Urothelium cell line (cell line): ENCODE data around the gene SEMA4C.

Experiments used
- DNase-seq: peaks from one replicate; pipeline ENCODE4 v3.0.0; 2011; ENCODE audit warnings: low spot score, mixed read lengths
- FAIRE-seq: peaks from 2 replicates; lab custom pipeline; 2011; peaks lifted over from hg19 to GRCh38; lab: Jason Lieb, UNC

Gene SEMA4C

DNA sequence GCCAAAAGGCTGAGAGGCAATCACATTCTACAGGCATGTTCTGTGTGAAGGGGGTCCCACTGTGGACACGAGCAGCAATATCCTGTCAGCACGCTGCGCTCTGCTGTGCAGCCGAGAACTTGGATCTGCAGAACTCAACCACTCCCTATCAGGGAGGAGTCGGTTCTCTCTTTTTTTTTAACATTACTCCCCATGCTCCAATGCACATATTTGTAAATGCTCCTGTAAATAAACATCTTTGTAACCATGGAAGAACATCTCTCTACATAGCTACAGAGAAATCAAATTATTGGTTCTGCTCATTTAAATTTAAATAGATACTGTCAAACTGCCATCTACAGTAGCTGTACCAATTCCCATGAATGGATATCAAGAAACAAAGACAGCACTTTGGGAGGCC lies 23.1 kb downstream of the SEMA4C start:
- DNase-seq (no peak), FAIRE-seq (no peak)

DNA sequence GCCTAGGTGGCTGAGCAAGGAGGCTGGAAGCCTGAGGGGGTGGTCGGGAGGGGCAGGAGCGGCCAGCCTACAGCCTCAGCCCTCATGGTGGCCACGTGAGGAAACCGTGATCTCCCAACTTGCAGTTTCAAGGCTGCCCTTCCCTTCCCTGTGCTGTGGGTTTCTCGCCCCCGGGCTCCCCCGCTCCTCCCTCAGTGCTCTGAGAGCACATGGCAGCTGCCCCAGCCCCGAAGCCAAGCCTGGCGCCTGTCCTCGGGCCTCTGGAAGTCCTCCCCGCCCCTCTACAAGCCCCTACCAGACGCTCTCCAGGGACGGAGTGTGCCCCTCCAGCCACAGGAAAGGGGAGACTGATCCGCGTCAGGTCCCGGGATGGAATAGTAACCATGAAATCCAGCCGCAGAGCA lies 25.5 kb downstream of the SEMA4C start:
- no peak for FAIRE-seq
- no peak for DNase-seq

DNA sequence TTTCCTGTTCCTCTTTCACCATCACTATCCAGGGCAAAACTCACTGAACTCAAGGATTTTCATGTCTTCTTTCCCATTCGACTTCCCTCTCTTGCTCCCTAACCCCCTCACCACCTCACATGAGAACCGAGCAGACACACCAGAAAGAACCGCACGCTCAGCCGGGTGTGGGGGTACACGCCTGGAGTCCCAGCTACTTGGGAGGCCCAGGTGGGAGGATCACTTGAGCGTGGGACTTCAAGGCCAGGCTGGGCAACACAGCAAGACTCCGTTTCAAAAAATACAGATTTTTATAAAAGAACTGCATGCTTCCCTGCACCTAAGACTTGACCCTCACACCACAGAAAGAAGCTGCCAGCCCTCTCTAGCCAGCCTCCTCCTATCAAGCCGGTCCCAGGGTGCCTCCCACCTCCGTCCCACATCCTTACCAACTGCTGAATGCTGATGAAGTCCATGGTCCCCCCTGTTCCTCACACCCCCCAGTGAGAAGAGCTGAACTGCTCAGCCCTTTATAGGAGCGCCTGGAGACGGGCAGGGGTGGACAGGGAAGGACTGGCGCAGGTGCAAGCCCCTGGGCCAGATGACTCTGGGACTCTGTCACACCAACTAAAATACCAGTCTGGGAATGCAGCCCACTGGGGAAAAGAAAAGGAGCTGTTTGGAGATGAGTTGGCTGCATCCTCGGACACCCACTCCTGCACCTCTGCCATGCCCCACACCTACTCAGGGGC lies 26.2 kb downstream of the SEMA4C start, which contains the start of gene ANKRD23:
Gene ANKRD23, minus strand, starts transcription at position 484 of the 731 bp plus-strand sequence. Its CDS starts 29 bp downstream, at position 455.
- no peak for DNase-seq
- FAIRE-seq, result no peak

DNA sequence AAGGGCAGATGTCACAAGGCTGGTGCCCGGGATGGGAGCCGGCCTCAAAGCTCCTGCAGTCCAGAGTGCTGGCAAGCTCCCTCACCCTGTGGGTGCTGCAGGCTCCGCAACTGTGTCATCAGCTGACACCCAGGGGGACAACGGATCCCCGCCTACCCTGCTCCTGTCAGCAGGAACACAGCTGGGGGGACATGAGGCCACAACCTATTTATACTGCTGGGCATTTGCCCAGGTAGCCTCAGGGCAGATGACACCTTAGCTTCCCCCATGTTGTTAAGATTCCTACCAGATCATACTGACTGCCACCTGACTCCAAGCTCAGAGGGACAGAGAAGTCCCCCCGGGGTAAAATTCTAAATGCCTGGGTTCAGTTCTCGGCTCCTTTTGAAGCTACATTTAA lies 27.3 kb downstream of the SEMA4C start:
- DNase-seq, result no peak
- FAIRE-seq, result no peak

DNA sequence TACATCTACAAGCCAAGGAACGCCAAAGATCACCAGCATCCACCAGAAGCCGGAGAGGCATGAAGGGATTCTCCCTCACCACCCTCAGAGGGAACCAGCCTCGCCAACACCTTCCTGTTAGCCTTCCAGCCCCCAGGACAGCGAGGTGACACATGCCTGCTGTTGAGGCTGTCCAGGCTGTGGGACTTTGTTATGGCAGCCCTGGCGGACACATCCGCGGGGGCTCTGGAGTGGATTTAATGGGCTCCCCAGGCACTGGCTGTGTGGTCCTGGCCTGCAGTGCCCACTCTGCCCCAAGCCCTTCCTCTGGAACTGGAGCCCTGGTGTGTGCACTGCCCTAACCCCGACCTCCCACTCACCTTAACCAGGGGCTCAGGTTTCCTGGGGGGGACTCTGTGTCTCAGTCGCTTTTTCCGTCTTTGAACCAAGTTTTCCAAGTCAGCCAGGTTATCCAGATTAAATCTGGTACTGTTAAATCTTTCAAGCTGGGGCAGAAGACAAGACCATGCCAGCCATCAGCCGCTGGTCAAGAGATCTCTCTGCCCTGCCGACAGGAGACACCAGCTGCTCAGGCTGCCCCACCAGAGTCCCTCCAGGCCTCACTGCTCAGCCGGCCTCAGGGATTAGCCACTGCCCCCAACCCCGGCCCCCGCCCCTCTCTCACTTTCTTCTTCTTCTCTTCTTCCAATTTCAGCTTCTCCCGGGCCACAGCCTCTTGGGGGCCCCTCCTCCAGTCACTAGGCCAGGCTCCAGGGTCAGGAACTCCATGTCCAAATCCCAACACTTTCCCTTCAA lies 28.0 kb downstream of the SEMA4C start:
- DNase-seq (no peak), FAIRE-seq (no peak)

DNA sequence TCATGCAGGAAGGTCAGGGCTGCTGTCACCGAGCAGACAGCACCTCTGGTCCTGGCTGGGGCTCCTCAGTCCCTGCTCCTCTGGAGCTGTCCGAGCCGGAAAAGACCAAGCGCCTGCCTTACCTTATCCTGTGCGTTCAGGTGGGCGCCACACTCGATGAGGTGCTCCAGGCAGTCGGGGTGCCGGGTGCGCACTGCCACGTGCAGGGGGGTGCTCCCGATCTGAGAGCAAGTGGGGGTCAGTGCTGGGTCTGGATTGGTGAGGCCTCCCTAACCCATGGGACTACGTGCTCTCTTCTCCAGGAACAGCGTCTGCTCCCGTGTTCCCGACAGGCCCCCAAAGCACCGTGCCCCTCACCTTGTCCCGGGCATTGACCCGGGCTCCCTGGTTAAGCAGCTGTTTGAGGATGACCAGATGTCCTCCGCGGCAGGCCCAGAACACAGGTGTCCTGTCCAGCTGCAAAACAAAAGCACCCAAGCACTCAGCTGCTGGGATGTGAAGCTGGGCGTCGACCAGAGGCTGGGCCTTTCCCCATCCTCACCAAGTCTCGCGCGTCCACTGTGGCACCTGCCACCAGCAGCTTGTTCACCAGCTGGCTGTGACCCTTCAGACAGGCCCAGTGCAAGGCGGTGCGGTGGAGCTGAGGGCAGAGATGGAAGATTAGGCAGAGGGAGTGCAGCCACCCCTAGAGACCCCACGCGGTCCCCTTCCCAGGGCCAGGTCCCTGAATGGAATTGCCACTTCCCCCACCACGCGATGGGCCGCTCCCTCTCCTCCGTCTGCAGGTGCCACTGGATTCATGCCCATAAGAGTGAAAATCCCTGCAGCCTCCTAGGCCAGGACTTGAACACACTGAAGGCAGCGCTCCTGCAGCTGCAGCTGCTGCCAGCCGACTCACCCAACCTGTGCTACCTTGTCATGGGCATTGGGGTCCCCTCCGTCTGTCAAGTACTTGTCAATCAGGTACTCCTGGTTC lies 29.7 kb downstream of the SEMA4C start:
- FAIRE-seq, result peak; percentile 74
- DNase-seq, result no peak

DNA sequence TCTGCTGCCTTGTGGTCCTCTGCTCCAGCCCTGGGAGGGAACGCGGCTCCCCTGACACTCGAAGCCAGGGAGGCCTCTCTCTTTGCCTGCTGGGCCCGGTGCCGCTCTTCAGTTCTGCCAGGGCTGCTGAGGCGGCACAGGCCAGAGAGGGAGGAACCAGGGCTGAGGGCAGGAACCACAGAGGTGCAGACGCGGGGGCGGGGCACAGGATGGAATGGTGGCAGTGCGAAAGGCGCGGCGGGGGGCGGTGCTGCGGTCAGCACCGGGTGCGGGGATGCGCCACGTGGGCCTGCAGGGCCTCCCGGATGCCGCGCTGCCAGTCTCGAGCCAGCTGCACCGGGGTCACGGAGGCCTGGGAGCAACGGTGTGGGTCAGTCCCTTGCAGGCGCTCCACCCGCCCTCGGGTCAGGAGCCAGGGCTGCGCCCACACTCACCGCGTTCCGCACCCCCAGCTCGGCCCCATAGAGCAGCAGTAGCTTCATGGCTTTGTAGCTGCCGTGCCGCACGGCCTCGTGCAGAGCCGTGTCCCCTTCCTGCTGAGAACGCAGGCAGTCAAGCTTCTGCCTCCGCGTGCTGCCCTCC lies 30.5 kb downstream of the SEMA4C start:
- no peak for FAIRE-seq
- no peak for DNase-seq

DNA sequence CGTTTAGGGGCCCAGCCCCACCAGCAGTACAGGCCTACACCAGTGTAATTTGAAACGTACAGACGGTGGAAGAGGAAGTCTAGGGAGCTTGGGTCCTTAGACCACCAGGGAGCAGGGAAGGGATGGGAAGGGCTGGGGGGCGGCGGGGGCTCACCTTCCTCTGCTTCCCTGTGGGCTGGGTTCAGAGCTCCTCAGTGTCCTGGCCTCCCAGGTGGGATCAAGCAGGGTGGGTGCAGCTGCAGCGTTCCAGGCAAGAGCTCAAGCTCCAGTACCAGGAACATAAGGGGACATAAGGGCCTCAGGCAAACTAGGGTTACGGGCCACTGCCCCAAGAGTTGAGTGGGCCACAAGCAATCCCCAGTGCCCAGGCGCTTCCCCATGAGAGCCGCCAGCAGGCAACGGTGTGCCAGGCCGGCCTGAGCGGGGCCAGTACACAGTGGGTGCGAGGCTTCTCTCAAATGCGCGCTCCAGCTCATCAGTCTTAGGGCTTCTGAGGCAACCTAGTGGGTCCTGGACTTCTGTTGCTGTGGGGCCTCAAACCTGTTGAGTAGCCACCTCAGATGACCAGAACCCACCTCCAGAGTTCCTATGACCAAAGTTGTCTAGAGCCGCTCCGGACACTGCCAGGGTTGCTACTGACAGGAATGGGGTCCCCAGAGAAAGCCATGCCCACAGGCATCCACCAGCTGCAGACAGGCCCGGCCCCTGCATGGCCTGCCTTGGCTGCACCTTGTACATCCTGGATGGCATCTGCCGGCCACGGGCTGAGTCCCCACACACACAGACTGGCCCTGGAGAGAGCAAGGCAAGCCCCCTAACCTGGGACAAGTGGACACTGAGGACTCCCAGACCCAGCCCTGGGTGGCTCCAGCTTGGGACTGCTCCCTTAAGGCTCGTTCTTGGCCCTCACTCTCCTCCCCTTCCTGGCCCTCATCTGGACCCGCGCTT lies 31.3 kb downstream of the SEMA4C start:
- FAIRE-seq, result no peak

DNA sequence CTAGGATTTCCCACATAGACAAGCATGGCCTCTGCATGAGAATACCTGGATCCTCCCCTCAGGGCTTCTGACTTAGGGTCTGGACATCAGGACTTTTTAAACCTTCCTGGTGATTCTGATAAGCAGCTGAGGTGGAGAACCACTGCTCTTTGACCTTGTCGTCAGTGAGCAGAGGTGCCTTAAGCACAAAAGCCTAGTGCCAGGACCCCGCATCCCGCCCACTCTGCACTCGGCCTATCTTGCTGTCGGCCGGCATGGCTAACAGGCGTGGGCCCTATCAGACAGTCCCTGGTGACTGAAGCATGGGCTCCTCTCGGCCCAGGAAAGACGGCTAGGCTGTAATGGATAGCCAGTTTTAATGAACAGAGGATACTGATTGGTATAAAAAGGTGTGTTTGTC lies 32.3 kb downstream of the SEMA4C start:
- FAIRE-seq, result no peak
- DNase-seq, result no peak

More for the DNA sequence above, 31.3 kb downstream of the SEMA4C start:
- no peak for DNase-seq

DNA sequence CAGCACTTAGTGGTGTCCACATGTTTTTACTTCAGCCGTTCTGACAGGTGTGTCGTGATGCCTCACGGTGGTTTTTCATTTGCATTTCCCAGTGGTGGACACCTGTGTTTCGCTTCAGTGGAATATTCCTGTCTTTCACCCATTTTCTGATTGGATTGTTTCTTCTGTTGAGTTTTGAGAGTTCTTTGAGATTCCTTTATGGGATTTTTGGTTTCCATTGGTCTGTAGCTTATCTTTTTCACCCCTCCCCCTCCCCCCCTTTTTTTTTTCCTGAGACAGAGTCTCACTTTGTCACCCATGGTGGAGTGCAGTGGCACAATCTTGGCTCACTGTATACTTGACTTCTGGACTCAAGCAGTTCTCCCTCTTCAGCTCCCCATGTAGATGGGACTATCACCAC lies 34.0 kb downstream of the SEMA4C start:
- DNase-seq, result no peak
- FAIRE-seq, result no peak

DNA sequence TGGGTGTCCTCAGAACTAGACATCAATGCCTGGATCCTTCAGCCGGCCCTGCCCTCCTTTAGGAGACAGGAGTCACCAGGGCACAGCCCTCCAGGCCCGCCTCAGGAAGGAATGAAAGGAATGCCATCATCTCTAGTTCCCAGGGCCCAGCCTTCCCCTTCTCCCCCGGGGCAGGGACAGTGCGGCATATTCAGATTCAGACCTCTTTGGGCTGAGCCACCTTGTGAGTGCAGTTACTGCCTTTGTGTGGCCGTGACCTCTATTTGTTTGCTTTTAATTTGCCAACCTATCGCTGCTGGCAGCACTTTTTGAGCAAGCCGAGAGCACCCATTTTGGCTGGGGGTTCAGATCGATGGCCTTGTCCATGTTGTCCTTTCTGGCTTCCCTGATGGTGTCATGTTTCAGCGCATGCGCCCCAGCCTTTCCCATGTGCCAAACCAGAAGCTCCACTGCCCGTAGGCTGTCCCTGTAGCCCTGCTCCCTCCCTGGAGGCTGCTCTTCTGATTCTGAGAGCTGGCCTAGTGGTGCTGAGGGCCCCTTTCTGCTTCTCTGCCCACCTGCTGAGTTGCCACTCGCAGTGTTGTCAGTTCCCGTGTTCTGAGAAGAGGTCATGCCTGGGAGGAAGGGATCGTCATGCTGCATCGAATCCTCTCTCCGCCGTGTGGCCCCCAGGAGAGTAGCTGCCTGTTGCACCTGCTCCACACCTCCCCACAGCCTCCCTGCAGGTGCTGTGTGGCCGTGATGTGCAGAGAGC lies 36.9 kb downstream of the SEMA4C start:
- DNase-seq, result peak; percentile 91

DNA sequence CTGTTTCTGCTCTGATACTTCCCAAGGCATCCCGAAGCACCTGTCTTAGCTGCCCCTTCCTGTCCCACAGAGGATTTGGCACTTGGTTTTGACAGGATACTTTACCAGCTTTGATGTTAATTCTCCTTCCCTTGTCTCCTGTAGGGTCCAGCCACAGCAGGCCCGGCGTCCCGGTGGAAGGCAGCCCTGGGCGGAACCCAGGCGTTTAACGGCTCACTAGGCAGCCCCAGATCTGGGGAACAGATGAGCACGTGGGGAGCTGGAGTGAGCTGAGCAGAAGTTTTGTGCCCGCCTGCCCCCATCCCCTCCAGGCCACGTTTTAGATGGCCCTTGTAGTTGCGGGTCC lies 37.5 kb downstream of the SEMA4C start:
- FAIRE-seq, result no peak
- DNase-seq, result no peak

More for the DNA sequence above, 36.9 kb downstream of the SEMA4C start:
- peak; percentile 82 for FAIRE-seq

DNA sequence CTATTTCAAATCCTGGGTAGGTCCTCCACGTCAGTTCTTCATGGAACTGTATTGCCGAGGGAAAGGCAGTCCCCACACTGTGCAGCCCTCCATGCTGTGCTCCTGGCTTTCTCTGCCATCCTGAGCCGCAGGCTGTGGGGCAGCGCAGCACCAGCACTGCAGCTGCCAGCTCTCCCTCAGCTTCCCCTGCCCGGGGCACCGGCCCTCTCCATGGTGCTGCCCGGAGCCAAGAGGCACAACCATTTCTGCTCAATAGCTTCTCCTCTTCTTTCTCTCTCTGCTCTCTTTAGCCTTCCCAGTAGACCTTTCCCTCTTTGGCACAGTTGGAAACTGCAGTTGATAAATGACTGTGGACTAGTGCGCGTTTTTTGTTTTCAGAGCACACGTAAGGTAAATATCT lies 38.2 kb downstream of the SEMA4C start:
- FAIRE-seq (no peak), DNase-seq (peak; percentile 30)

DNA sequence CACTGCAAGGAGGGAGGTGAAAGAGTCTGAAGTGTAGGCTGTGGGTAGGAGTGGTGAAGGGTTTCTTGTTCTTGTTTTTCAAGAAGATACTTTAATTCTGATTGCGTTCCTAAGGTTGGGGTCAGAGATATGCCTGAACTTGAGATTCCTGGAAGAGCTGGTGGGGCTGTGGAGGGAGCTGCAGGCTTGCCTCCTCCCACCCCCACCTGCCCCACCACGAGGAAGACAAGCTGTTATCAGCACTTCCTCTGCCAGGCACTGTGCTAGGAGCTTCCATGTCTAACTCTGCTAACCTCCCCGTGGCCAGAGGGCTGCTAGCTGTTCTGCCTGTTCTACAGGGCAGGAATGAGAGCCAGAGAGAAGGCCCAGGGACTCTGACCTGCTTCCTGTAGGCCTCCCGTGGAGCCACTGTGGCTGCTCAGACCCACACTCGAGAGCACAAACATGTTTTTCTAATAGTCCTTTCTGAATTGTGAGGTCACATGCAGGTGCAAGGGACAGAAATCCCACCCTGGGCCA lies 39.8 kb downstream of the SEMA4C start:
- FAIRE-seq (no peak), DNase-seq (no peak)

DNA sequence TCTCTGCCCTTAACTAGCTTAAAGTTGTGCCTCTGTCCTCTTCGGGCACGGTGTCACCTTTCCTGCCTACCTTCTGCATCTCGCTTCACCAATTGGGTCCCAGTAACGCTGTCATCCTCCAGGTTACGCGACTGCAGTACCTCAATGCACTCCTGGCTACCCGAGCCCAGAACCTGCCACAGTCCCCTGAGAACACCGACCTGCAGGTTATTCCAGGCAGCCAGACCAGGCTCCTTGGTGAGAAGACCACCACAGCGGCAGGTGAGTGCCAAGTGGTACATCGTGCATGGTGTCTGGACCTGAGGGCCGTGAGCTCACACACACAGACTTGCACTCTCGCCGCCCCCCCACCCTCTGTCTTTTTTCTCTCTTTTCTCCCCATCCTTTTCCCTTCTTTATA lies 41.0 kb downstream of the SEMA4C start:
- FAIRE-seq, result no peak
- no peak for DNase-seq

DNA sequence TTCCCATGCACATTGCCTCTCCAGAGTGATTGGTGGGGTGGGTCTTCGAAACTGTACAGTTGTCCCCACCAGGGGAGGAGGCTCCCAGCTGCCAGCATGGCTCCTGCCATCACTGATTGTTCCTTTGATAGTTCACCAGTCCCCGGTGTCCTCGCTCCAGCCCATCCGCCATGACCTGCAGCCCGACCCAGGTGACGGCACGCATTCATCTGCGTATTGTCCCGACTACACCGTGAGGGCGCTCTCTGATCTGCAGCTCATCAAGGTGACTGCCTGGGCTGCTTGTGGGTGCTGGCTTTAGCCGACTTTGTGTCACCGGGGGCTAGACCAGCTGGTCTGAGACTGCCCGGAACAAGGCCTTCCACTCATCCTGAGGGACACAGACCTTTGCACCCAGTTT lies 41.4 kb downstream of the SEMA4C start:
- no peak for FAIRE-seq

DNA sequence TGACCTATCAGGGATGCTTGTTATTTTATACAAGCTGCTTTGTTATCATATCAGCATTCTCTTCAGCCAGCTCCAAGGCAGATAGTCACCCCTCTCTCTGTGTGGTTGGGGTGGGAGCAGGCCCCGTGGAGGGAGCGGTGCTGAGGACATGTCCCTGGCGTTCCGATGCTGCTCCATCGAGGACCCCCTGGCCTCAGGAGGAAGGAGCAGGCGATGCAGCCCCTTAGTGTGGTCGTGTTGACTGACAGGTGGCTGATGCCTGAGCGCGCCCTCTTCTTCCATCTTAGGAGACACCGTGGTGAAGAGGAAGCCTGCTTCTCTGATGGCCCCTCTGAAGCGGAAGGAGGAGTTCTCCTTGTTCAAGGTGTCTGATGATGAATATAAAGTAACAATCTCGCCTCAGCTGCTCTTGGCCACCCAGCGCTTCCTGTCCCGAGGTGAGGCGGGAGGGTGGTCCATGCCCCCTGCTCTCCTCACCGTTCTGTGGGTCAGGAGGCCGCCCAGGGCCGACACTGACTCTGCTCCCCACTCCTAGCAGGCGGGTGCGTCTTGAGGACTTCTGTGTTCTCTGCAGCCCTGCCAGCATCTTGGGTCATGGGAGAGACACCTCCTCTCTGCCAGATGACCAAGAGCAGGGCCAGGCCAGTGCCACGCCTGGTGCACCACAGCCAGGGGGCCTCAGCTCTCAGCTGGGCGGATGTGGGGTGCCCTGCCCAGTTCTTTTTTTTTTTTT lies 43.2 kb downstream of the SEMA4C start:
- no peak for DNase-seq

More for the DNA sequence above, 41.4 kb downstream of the SEMA4C start:
- no peak for DNase-seq

DNA sequence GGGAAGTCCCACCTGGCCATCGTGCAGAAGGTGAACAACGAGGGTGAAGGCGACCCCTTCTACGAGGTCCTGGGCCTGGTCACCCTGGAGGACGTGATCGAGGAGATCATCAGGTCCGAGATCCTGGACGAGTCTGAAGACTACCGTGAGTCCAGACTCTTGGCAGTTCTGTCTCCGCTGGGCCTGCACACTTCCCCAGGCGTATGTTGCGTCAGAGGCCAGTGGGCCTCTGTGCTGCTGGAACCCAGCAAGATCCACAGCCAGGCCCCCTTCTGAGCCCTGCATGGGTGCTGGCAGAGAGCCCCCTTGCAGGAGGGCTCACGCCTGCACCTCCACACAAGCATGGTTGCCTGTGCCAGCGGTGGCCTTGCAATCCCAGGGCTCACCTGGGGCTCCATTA lies 44.8 kb downstream of the SEMA4C start:
- no peak for FAIRE-seq
- no peak for DNase-seq

More for the DNA sequence above, 43.2 kb downstream of the SEMA4C start:
- no peak for FAIRE-seq
